NCI-H1105 (cell line): ENCODE data around the gene MEPCE.
"Not testable (repeated sequence)": the region's sequence is repeated elsewhere in the genome, so short reads cannot be mapped to it uniquely, and the experiment has no call there.

ENCODE experiments used
- DNase-seq: peaks from one replicate; lab custom pipeline; 2025; lab: John Stamatoyannopoulos, UW

Gene MEPCE

GRCh38 chr7:100429637-100430492 lies at the start of gene MEPCE:
Gene MEPCE, plus strand, starts transcription at chr7:100429831. Its CDS starts 188 bp downstream, at chr7:100430019.
- DNase-seq: peak; percentile 94

GRCh38 chr7:100380196-100380595 lies 49.4 kb upstream of the MEPCE start:
- DNase-seq: no peak

GRCh38 chr7:100381531-100382233 lies 47.9 kb upstream of the MEPCE start:
- DNase-seq: not testable (repeated sequence)

GRCh38 chr7:100382234-100382853 lies 47.3 kb upstream of the MEPCE start:
- DNase-seq: not testable (repeated sequence)

GRCh38 chr7:100384628-100385294 lies 44.9 kb upstream of the MEPCE start:
- no peak for DNase-seq

GRCh38 chr7:100386940-100387339 lies 42.7 kb upstream of the MEPCE start:
- no peak for DNase-seq

GRCh38 chr7:100387695-100388094 lies 41.9 kb upstream of the MEPCE start:
- no peak for DNase-seq

GRCh38 chr7:100389437-100390088 lies 40.1 kb upstream of the MEPCE start:
- DNase-seq: no peak

GRCh38 chr7:100390286-100391009 lies 39.2 kb upstream of the MEPCE start:
- no peak for DNase-seq

- no peak for DNase-seq
Observed at GRCh38 chr7:100393233-100393905, 36.3 kb upstream of the MEPCE start.

- no peak for DNase-seq
Observed at GRCh38 chr7:100394077-100394476, 35.6 kb upstream of the MEPCE start.

- DNase-seq: no peak
Observed at GRCh38 chr7:100396421-100396982, 33.1 kb upstream of the MEPCE start.

GRCh38 chr7:100397315-100398081 lies 32.1 kb upstream of the MEPCE start:
- no peak for DNase-seq

GRCh38 chr7:100398239-100398638 lies 31.4 kb upstream of the MEPCE start:
- no peak for DNase-seq

GRCh38 chr7:100400041-100400440 lies 29.6 kb upstream of the MEPCE start:
- no peak for DNase-seq

GRCh38 chr7:100400656-100401055 lies 29.0 kb upstream of the MEPCE start:
- DNase-seq: no peak

GRCh38 chr7:100401811-100402210 lies 27.8 kb upstream of the MEPCE start:
- no peak for DNase-seq

GRCh38 chr7:100402241-100402640 lies 27.4 kb upstream of the MEPCE start:
- DNase-seq: no peak

GRCh38 chr7:100406767-100407166 lies 22.9 kb upstream of the MEPCE start:
- no peak for DNase-seq
